DMS 273 treated with DMSO at 0.1 percent for 48 hours (cell line): ENCODE data around the gene HELB.
A peak's percentile ranks its signal among the peaks of the same experiment; 100 is the strongest.

Experiments used
- DNase-seq: peaks from one replicate; lab custom pipeline; 2025; lab: John Stamatoyannopoulos, UW

HELB gene

DNA sequence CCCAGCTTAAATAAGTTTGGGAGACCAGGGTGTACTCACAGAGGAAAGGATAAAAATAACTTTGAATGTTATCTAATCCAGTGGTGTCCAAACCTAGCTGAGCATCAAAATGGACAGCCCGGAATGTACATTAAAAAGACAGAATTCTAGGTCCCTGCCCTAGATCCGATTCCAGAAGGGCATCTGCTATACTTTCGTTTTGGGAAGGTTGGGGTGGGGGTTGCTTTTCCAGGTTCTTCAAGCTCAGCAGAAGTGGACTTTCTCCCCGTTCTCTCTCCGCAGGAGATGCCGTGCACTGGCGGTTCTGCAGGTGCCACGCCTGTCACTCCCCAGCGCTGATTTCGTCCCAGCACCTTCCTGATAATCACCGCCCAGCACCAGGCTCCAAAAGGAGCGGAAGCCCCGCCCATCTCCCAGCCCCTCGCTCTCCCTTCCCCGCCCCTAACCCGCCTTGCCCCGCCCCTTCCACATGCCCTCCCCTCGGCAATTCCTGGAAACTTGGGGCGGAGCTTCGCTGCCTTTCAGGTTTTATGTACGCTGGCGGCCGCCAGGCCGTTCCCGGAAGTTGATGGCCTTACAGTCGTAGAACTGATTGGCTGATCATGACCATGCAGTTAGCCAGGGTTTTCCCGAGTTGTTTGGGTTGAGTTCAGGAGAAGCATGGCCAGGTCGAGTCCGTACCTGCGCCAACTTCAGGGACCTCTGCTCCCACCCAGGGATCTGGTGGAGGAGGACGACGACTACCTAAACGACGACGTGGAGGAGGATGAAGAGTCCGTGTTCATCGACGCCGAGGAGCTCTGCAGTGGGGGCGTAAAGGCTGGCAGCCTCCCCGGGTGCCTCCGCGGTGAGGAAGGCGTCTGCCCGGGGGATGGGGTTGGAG lies at the start of gene HELB:
HELB (plus strand) TSS at position 550 of the 883 bp plus-strand sequence; CDS start at position 661, 111 bp downstream.
- DNase-seq: peak; percentile 76

- DNase-seq: no peak
These were observed 49.5 kb upstream of the HELB start for GRCh38 chr12:66252771-66253170.

GRCh38 chr12:66255737-66256136 lies 46.6 kb upstream of the HELB start:
- DNase-seq: no peak

- DNase-seq: no peak
These were observed 44.3 kb upstream of the HELB start for GRCh38 chr12:66258011-66258410.

- DNase-seq: no peak
These were observed 39.6 kb upstream of the HELB start for GRCh38 chr12:66262737-66263136.

GRCh38 chr12:66268562-66268961 lies 33.7 kb upstream of the HELB start:
- no peak for DNase-seq

GRCh38 chr12:66269142-66269541 lies 33.2 kb upstream of the HELB start:
- no peak for DNase-seq

- DNase-seq: no peak
These were observed 32.4 kb upstream of the HELB start for GRCh38 chr12:66269757-66270383.

DNA sequence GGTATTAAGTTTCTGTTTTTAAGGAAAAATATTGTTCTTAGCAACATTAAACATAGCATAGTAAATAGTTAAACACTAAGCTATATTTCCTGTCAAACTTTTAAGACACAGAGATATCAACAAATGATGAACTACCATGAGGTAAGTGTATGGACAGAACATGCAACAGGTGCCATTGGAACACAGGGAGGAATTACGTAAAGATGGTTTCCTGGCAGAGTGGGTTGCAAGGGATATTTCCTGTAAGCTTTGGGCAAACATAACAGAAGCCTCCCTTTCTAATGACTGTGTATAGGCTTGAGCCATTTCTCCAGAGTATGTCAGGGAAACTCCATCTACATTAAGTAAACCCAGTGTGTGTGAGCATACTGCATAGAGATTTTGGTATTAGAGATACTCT lies 31.7 kb upstream of the HELB start:
- no peak for DNase-seq

DNA sequence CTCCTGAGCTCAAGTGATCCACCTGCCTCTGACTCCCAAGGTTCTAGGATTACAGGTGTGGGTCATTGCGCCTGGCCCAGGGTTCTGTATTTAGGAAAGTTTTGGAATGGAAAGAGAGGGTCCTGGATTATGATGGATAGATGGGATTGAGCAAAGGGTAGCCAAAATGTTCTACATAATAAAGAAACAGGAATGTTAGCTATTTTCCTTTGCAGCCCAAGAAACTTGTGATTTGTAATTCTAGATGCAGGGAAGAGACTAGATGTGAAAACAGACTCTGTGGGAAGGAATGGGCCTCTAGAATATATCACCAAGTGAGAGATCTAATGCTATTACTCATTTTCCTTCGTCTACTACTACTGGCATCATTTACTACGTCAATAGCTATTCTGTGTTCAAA lies 29.6 kb upstream of the HELB start:
- DNase-seq: no peak

GRCh38 chr12:66273147-66273546 lies 29.1 kb upstream of the HELB start:
- DNase-seq: no peak

DNA sequence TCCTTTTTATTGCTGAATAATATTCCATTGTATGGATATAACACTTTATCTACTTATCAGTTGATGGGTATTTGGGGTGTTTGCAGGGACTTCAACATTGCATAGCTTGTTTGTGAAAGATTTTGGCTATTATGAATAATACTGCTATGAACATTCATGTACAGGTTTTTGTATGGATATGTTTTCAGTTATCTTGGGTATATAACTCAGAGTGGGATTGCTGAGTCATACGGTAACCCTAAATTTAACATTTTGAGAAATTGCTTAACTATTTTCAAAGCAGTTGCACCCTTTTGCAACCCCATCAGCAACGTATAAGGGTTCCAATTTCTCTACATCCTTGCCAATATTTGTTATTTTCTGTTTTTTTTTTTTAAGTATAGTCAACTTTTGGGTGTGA lies 27.3 kb upstream of the HELB start:
- no peak for DNase-seq

DNA sequence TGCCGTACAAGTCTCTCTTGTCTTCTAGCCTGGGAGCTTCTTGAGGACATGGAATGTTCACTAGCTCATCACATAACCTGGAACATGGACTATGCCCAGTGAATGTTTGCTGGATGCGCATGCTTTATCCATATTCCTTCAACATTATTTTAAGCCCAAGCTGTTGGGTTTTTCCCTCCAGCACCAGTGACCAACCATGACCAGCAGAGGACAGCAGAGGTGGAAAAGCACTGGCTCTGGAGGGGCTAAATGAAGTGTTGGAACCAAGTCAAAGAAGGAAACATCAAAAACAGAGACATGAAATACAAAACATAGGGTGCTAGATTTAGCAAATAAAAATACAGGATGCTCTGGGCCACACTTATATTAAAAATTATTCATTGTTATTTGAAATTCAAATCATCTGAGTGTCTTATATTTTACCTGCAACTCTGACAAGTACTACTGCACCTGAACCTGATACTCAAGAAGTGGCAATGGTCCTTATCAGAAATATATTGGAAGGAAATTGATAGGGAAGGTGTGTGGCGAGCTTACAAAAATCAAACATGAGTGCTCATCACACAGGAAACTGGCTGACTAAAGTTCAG lies 23.1 kb upstream of the HELB start:
- no peak for DNase-seq

DNA sequence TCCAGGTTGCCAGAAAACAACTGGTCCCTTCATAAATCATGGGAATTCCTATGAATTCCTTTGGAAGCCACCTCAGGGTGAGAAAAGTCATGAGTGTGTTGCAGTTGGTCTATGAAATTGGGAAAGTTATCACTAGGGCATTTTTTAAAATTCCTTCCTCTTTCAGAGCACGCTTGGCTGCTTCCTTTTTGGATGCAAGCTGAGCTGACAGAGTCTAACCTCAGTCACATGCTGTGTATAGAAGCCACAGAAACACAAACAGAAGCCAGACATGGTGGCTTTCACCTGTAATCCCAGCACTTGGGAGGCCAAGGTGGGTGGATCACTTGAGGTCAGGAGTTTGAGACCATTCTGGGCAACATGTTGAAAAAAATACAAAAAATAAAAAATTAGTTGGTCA lies 21.7 kb upstream of the HELB start:
- DNase-seq: no peak

DNA sequence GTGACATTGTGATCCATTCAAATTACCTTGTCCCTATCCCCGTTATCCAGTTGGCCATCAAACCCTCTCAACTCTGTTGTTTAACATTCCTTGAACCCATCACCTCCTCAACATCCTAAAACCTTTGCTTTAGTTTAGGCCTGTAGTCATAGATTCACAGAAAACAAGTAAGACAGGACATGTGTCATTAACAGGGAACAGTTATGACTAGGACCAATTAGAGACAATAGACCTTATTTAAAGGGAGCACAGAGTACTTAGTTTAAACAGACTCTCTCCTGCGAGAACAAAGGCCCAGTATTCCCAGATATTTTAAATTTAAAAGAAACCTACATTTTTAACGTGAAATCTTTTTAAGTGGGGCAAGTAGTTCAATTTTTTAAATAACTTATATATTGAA lies 20.0 kb upstream of the HELB start:
- no peak for DNase-seq

- DNase-seq: no peak
These were observed 15.0 kb upstream of the HELB start for GRCh38 chr12:66287275-66287674.

DNA sequence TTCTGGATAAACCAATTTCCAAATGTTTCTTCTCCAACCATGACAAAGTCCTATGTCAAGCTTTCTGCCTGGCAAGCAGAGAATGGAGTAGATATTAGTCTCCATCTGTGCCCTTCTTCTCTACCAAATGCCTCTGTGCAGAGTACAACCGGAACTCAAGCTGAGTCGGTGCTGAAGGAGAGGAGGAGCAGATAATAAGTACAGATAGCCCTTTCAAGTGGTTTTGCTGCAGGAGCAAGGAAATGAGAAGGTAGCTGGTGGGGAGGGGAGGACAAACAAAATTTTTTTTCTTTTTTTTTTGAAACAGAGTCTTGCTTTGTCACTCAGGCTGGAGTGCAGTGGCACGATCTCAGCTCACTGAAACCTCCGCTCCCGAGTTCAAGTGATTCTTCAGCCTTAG lies 14.2 kb upstream of the HELB start:
- DNase-seq: no peak

- DNase-seq: no peak
These were observed 12.8 kb upstream of the HELB start for GRCh38 chr12:66289485-66289884.

GRCh38 chr12:66290716-66291200 lies 11.5 kb upstream of the HELB start:
- no peak for DNase-seq

- DNase-seq: no peak
These were observed 6.1 kb upstream of the HELB start for GRCh38 chr12:66296176-66296683.

- no peak for DNase-seq
These were observed 5.2 kb upstream of the HELB start for GRCh38 chr12:66297080-66297479.

GRCh38 chr12:66297923-66298322 lies 4.4 kb upstream of the HELB start:
- no peak for DNase-seq

GRCh38 chr12:66302827-66303169 lies 505 bp downstream of the HELB start:
- DNase-seq: no peak
